MM.1S (cell line): Measurements from ENCODE around the gene PRR13.

Experiments
- DNase-seq: peaks from one replicate; pipeline ENCODE4 v3.0.0-alpha.2; 2015
- H2AFZ ChIP-seq: fragments of 300-600 bp; sonication (generic); 2 replicates; pipeline ENCODE4 v1.6.0; 2016; ENCODE audit warnings: antibody characterized with exemption, low read length
- H3F3A ChIP-seq: fragments of 300-600 bp; sonication (generic); 2 replicates; pipeline ENCODE4 v1.6.1; 2016; ENCODE audit warnings: mild to moderate bottlenecking, antibody characterized with exemption, low read length, moderate library complexity, mixed read lengths; ENCODE audit not compliant: insufficient read depth
- H3K27ac ChIP-seq: fragments of 300-600 bp; sonication (generic); 2 replicates; pipeline ENCODE4 v1.5.1; 2016; ENCODE audit warnings: mild to moderate bottlenecking, low read length
- H3K27me3 ChIP-seq: fragments of 300-600 bp; sonication (generic); replicated peaks from 2 replicates; pipeline ENCODE4 v1.6.0; 2016; ENCODE audit warnings: low read length; ENCODE audit not compliant: insufficient read depth
- H3K36me3 ChIP-seq: fragments of 300-600 bp; sonication (generic); replicated peaks from 2 replicates; pipeline ENCODE4 v1.6.1; 2016; ENCODE audit warnings: mild to moderate bottlenecking, low read length, mixed read lengths; ENCODE audit not compliant: insufficient read depth
- H3K4me1 ChIP-seq: fragments of 300-600 bp; sonication (generic); 2 replicates; pipeline ENCODE4 v1.6.1; 2016; ENCODE audit warnings: low read length, mixed read lengths
- H3K4me2 ChIP-seq: fragments of 300-600 bp; sonication (generic); 2 replicates; pipeline ENCODE4 v1.6.0; 2016; ENCODE audit warnings: low read depth, low read length
- H3K4me3 ChIP-seq: fragments of 300-600 bp; sonication (generic); 2 replicates; pipeline ENCODE4 v1.5.1; 2016; ENCODE audit warnings: low read length, mixed read lengths
- H3K79me2 ChIP-seq: fragments of 300-600 bp; sonication (generic); 2 replicates; pipeline ENCODE4 v1.6.1; 2016; ENCODE audit warnings: mixed run types, low read length, mixed read lengths
- H3K9ac ChIP-seq: fragments of 300-600 bp; sonication (generic); 2 replicates; pipeline ENCODE4 v1.6.1; 2016; ENCODE audit warnings: low read length, mixed read lengths
- H3K9me2 ChIP-seq: fragments of 300-600 bp; sonication (generic); replicated peaks from 2 replicates; pipeline ENCODE4 v1.6.1; 2016; ENCODE audit warnings: mild to moderate bottlenecking, low read length, mixed read lengths; ENCODE audit not compliant: insufficient read depth
- H3K9me3 ChIP-seq: fragments of 300-600 bp; sonication (generic); replicated peaks from 2 replicates; pipeline ENCODE4 v1.6.1; 2016; ENCODE audit warnings: mild to moderate bottlenecking, low read length, mixed read lengths; ENCODE audit not compliant: insufficient read depth
- H4K20me1 ChIP-seq: fragments of 300-600 bp; sonication (generic); 2 replicates; pipeline ENCODE4 v1.6.1; 2016; ENCODE audit warnings: mild to moderate bottlenecking, low read length, moderate library complexity, mixed read lengths; ENCODE audit not compliant: insufficient read depth
- EZH2 ChIP-seq: fragments of 300-600 bp; sonication (generic); optimal IDR thresholded peaks from 2 replicates; pipeline ENCODE3; 2017; ENCODE audit warnings: low read depth, mild to moderate bottlenecking, antibody characterized with exemption, low read length, mixed read lengths
- EZH2phosphoT487 ChIP-seq: fragments of 300-600 bp; sonication (generic); IDR thresholded peaks from 2 replicates; pipeline ENCODE4 v1.6.1; 2018; ENCODE audit warnings: antibody characterized with exemption, low read length
- TF ChIP-seq, protein P1 (sequence below): fragments of 300-600 bp; sonication (generic); IDR thresholded peaks from 2 replicates; pipeline ENCODE4 v1.5.1; 2016; ENCODE audit warnings: antibody characterized with exemption, low read length, mixed read lengths

Gene PRR13

DNA sequence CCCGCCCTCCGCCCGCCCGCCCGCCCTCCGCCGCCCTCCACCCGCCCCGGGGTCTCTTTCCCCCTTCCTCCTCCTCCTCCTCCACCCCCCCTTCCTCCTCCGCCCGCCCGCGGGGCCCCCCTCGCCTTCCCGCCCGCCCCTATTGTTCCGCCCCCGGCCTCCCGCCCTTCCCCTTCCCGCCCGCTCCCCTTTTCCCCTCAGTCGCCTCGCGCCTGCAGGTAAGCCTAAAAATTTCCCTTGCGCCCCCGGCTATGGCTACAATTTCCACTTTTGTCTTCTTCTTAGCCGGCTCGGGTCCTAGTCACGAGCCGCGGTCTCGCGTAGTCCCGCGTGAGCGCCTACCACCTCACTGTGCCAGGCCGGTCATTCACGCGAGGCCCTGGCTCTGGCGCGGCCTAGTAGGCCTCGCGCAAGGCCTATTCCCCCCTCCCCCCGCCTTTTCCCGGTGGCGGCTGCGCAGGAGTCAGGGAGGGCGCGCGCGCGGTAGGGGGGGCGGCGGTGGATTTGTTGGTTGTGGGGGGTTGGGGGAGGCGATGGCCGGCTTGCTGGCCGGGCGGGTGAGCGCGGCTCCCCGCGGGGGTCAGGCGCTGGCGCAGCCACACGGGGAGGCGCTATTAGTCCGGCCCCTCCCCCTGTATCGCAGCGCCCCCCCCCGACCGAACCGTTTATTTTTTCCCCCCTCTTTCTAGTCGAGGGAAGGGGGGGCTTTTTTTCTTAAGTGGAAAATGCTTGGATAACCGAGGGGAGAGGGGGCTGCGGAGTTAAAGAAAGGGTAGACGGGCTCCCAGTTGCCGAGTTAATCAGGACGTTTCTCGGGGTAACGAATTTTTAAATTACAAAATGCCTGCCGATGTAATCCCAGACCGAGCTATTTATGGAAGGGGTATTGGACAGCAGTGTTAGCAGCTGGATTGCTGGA lies 10.9 kb downstream of the PRR13 start:
- no peak overlapping the region for H2AFZ ChIP-seq
- no peaks in the 10 kb centered on the region for H3K27me3 ChIP-seq
- DNase-seq, result peak; percentile 78
- no peaks in the 10 kb centered on the region for H3K9me3 ChIP-seq
- H3K27ac ChIP-seq, result peak overlapping the region; percentile 94
- peaks cover 11% of the 10 kb centered on the region for H4K20me1 ChIP-seq
- peak overlapping the region; percentile 76 for H3K4me2 ChIP-seq
- H3K4me3 ChIP-seq, result peak overlapping the region; percentile 95
- H3F3A ChIP-seq, result peaks cover 54% of the 10 kb centered on the region
- H3K4me1 ChIP-seq, result peaks cover 20% of the 10 kb centered on the region
- H3K9ac ChIP-seq, result peak overlapping the region; percentile 99
- H3K79me2 ChIP-seq, result peaks cover 65% of the 10 kb centered on the region
- H3K36me3 ChIP-seq, result peaks cover 13% of the 10 kb centered on the region
- no peak for TF ChIP-seq EZH2phosphoT487
- TF ChIP-seq, protein P1, sequence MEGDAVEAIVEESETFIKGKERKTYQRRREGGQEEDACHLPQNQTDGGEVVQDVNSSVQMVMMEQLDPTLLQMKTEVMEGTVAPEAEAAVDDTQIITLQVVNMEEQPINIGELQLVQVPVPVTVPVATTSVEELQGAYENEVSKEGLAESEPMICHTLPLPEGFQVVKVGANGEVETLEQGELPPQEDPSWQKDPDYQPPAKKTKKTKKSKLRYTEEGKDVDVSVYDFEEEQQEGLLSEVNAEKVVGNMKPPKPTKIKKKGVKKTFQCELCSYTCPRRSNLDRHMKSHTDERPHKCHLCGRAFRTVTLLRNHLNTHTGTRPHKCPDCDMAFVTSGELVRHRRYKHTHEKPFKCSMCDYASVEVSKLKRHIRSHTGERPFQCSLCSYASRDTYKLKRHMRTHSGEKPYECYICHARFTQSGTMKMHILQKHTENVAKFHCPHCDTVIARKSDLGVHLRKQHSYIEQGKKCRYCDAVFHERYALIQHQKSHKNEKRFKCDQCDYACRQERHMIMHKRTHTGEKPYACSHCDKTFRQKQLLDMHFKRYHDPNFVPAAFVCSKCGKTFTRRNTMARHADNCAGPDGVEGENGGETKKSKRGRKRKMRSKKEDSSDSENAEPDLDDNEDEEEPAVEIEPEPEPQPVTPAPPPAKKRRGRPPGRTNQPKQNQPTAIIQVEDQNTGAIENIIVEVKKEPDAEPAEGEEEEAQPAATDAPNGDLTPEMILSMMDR, result peak; percentile 51
- no peaks in the 10 kb centered on the region for H3K9me2 ChIP-seq

DNA sequence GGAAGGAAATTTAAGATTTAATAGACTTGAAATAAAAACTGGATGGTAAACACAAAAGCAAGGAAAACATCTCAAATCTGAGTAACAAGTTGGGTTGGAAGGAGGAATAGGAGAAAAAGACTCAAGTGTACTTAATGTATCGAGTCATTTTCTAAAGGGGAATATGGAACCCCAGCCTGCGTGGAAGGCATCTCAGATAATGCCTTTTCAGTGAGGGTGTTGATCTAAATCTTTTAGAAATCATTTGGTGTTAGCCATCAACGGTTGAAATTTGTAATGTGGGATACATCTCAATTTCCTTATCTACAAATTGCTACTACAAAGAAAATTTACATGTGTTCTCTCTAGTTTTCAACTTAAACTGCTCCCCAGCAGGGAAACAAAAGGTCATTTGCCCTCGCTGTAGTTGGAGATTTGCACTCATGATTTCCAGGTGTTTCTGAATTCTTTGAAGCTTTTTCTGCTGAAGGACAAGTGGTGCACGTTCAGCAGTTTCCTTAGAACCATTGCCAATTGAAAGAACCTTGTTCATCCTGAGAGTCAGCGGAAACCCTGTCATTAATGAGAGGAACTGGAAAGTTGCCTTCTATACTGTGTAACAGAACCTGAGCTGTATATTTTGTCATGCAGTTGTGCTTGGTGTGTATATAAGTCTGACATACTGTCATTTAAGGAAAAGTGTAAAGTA lies 12.6 kb downstream of the PRR13 start:
- Histone ChIP-seq H3K36me3 (peaks cover 13% of the 10 kb centered on the region), H3K4me3 (peak overlapping the region; percentile 95), H3K27me3 (no peaks in the 10 kb centered on the region), H3F3A (peaks cover 71% of the 10 kb centered on the region), H2AFZ (no peak overlapping the region), H3K4me2 (peak overlapping the region; percentile 76), H4K20me1 (peaks cover 11% of the 10 kb centered on the region), H3K9ac (peak overlapping the region; percentile 99), H3K4me1 (peaks cover 26% of the 10 kb centered on the region), H3K27ac (peak overlapping the region; percentile 94), H3K9me3 (no peaks in the 10 kb centered on the region), H3K79me2 (peaks cover 79% of the 10 kb centered on the region), H3K9me2 (no peaks in the 10 kb centered on the region)
- DNase-seq, result peak; percentile 80
- TF ChIP-seq, protein P1, result no peak

DNA sequence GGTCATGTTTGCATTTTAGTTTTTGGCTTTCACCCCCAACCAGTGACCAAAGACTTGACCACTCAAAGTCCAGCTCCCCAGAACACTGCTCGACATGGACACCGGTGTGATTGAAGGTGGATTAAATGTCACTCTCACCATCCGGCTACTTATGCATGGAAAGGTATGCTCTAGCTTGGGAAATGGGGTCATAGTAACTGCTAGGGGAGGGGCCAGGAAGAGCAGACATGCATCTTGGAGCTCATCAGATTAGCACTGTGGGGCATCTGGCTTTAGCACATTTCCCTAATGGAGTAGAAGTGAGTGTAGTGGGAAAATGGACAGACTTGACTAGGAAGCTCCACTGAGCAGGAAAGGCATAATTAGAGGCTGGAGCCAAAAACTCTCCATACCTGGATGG lies 13.2 kb downstream of the PRR13 start:
- Histone ChIP-seq H3K36me3 (peaks cover 13% of the 10 kb centered on the region), H2AFZ (no peak overlapping the region), H4K20me1 (peaks cover 11% of the 10 kb centered on the region), H3K9me2 (no peaks in the 10 kb centered on the region), H3K9me3 (no peaks in the 10 kb centered on the region), H3K27ac (peak overlapping the region; percentile 94), H3F3A (peaks cover 77% of the 10 kb centered on the region), H3K4me2 (peak overlapping the region; percentile 76), H3K4me1 (peaks cover 29% of the 10 kb centered on the region), H3K4me3 (peak overlapping the region; percentile 95), H3K9ac (peak overlapping the region; percentile 99), H3K79me2 (peaks cover 85% of the 10 kb centered on the region), H3K27me3 (no peaks in the 10 kb centered on the region)
- DNase-seq, result peak; percentile 38
- TF ChIP-seq, protein P1, result no peak
- TF ChIP-seq EZH2phosphoT487 (no peak), EZH2 (no peak)
